HEK293 (cell line): Measurements from ENCODE around the gene MRS2.

Experiments
- CTCF ChIP-seq: fragments of 450-650 bp; formaldehyde crosslinking; IDR thresholded peaks from 2 replicates; pipeline ENCODE4 v1.5.1; 2016; ENCODE audit warnings: missing biosample characterization, missing genetic modification characterization
- FEZF1 ChIP-seq: fragments of 450-650 bp; formaldehyde crosslinking; IDR thresholded peaks from 2 replicates; pipeline ENCODE4 v1.5.1; 2016; ENCODE audit warnings: missing biosample characterization, missing genetic modification characterization
- HOXC10 ChIP-seq: sonication (generic); formaldehyde crosslinking; IDR thresholded peaks from 2 replicates; pipeline ENCODE4 v1.8.1; 2023; ENCODE audit warnings: mild to moderate bottlenecking, missing genetic modification reagents
- SP2 ChIP-seq: fragments of 450-650 bp; formaldehyde crosslinking; IDR thresholded peaks from 2 replicates; pipeline ENCODE4 v1.5.1; 2016; ENCODE audit warnings: missing biosample characterization, missing genetic modification characterization
- ZBTB17 ChIP-seq: fragments of 450-650 bp; formaldehyde crosslinking; IDR thresholded peaks from 2 replicates; pipeline ENCODE4 v1.5.1; 2016; ENCODE audit warnings: missing biosample characterization, missing genetic modification characterization
- ZNF529 ChIP-seq: fragments of 450-650 bp; formaldehyde crosslinking; IDR thresholded peaks from 2 replicates; pipeline ENCODE4 v1.5.1; 2017; ENCODE audit warnings: missing genetic modification characterization, missing biosample characterization; ENCODE audit not compliant: insufficient replicate concordance
- ZNF624 ChIP-seq: fragments of 450-650 bp; formaldehyde crosslinking; IDR thresholded peaks from 2 replicates; pipeline ENCODE4 v1.5.1; 2017; ENCODE audit warnings: missing biosample characterization, missing genetic modification characterization
- ZNF76 ChIP-seq: fragments of 450-650 bp; formaldehyde crosslinking; IDR thresholded peaks from 2 replicates; pipeline ENCODE4; 2016; ENCODE audit warnings: low read depth, missing biosample characterization, missing genetic modification characterization, borderline replicate concordance

DNA sequence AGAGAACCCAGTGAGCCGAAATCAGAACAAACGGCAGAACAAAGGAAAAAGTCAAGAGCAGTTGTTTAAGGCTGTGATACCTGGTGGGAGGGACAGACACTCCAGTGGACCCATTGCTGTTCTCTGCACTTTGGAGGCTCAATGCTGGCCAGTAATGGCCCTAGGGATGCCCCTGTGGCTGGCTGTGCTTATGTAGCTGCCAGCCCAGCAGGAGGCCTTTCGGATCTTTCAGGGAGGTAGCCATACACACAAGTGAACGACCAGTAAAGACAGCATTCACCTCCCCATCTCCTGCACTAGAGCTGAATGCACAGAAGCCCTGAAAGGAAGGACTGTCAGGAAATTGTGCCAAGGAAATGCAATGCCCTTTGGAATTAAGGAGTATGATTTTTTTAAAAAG, 52.3 kb downstream of the MRS2 start:
- TF ChIP-seq ZNF624 (tag by site-specific recombination) = no peak
- TF ChIP-seq SP2 (tag by site-specific recombination) = no peak
- no peak for TF ChIP-seq HOXC10
- TF ChIP-seq ZNF76 (tag by site-specific recombination) = no peak
- no peak for TF ChIP-seq CTCF (tag by site-specific recombination)
- TF ChIP-seq ZNF529 (tag by site-specific recombination) = no peak
- TF ChIP-seq FEZF1 (tag by site-specific recombination) = no peak
- no peak for TF ChIP-seq ZBTB17
